CD8-positive, alpha-beta memory T cell (primary cell): ENCODE data around the gene NLRC5. TPM values are rescaled to one million over a fixed set of nuclear protein-coding genes. Genes with fewer than 3 reads are reported as not detected.

Experiments used
- polyA plus RNA-seq: library from polyadenylated mRNA; unstranded; fragments of 300-500 nt; fragmentation: Illumina TruSeq; gene quantifications from one replicate; pipeline ENCODE4 v1.2.3, GENCODE V29; 2021
- total RNA-seq, 2 experiments: library from RNA; stranded (reverse); gene quantifications; one replicate each; pipeline ENCODE4 v1.2.3, GENCODE V29; 2021

Gene NLRC5
- total and polyA plus RNA-seq, 3 experiments from 2014 or later, result 165 to 178 (median 173) TPM

Other genes with a start within 250 kb of the NLRC5 start
- gene SLC12A3, start 124.3 kb upstream of the NLRC5 start, total RNA-seq, result not detected
- not detected for gene SLC12A3, start 124.3 kb upstream of the NLRC5 start, polyA plus RNA-seq
- gene HERPUD1, start 57.4 kb upstream of the NLRC5 start, total RNA-seq, result 100 to 1,000 TPM; 162 to 176 TPM
- 107 TPM for gene HERPUD1, start 57.4 kb upstream of the NLRC5 start, polyA plus RNA-seq
- not detected for gene CETP, start 27.6 kb upstream of the NLRC5 start, total RNA-seq
- gene CETP, start 27.6 kb upstream of the NLRC5 start, polyA plus RNA-seq, result not detected
- 1 to 10 TPM; 9.4 TPM for gene CPNE2, start 103.0 kb downstream of the NLRC5 start, total RNA-seq
- 90.4 TPM for gene CPNE2, start 103.0 kb downstream of the NLRC5 start, polyA plus RNA-seq
- gene PSME3IP1, start 196.5 kb downstream of the NLRC5 start, total RNA-seq, result 100 to 1,000 TPM; 103 to 111 TPM
- gene PSME3IP1, start 196.5 kb downstream of the NLRC5 start, polyA plus RNA-seq, result 62.3 TPM
- gene RSPRY1, start 196.8 kb downstream of the NLRC5 start, total RNA-seq, result 10 to 100 TPM; 33.3 to 36.6 TPM
- gene RSPRY1, start 196.8 kb downstream of the NLRC5 start, polyA plus RNA-seq, result 41.0 TPM